Measurements from ENCODE around the gene CDC73.

The CDC73 gene

GRCh38 chr1:193140254-193140653 lies 18.4 kb downstream of the CDC73 start:
- Histone ChIP-seq H3K27me3 (ENCODE audit: insufficient read depth, low read length) (no peaks in the 10 kb centered on the region), H3K36me3 (ENCODE audit: insufficient read depth, low read length) (peaks cover 66% of the 10 kb centered on the region), H2AFZ (ENCODE audit: low read length, unreplicated experiment) (no peak overlapping the region), H3K27ac (ENCODE audit: low read depth, low read length) (no peak overlapping the region), H3K79me2 (ENCODE audit: control insufficient read depth, insufficient read depth, low read length, unreplicated experiment) (peaks cover 25% of the 10 kb centered on the region), H3K4me1 (ENCODE audit: control insufficient read depth, insufficient read depth, low read length, unreplicated experiment) (no peaks in the 10 kb centered on the region), H3K4me3 (ENCODE audit: low read depth, low read length) (no peak overlapping the region)

GRCh38 chr1:193141804-193142203 lies 20.0 kb downstream of the CDC73 start:
- Histone ChIP-seq H3K4me1 (ENCODE audit: control insufficient read depth, insufficient read depth, low read length, unreplicated experiment) (no peaks in the 10 kb centered on the region), H2AFZ (ENCODE audit: low read length, unreplicated experiment) (no peak overlapping the region), H3K27me3 (ENCODE audit: insufficient read depth, low read length) (no peaks in the 10 kb centered on the region), H3K36me3 (ENCODE audit: insufficient read depth, low read length) (peaks cover 57% of the 10 kb centered on the region), H3K4me3 (ENCODE audit: low read depth, low read length) (no peak overlapping the region), H3K79me2 (ENCODE audit: control insufficient read depth, insufficient read depth, low read length, unreplicated experiment) (peaks cover 23% of the 10 kb centered on the region), H3K27ac (ENCODE audit: low read depth, low read length) (no peak overlapping the region)

DNA sequence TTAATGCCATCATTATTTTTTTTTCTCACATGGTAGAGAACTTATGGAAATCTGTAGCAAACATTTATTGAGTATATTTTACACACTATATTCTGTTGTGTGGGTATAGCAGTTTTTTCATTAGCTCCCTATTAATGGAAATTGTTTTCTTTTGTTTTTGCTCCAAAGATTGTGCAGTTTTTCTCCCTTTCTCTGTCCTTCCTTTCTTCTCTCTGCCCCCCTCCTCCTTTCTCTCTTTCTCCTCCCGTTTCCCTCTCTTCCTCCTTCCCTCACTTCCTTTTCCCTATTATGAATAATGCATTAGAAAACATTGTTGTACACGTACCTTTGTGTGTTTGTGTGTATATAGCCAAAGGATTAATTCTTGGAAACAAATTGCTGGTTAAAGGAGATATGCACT lies 20.6 kb downstream of the CDC73 start:
- Histone ChIP-seq H3K27me3 (ENCODE audit: insufficient read depth, low read length) (no peaks in the 10 kb centered on the region), H3K79me2 (ENCODE audit: control insufficient read depth, insufficient read depth, low read length, unreplicated experiment) (peaks cover 23% of the 10 kb centered on the region), H3K36me3 (ENCODE audit: insufficient read depth, low read length) (peaks cover 51% of the 10 kb centered on the region), H2AFZ (ENCODE audit: low read length, unreplicated experiment) (no peak overlapping the region), H3K4me3 (ENCODE audit: low read depth, low read length) (no peak overlapping the region), H3K4me1 (ENCODE audit: control insufficient read depth, insufficient read depth, low read length, unreplicated experiment) (no peaks in the 10 kb centered on the region), H3K27ac (ENCODE audit: low read depth, low read length) (no peak overlapping the region)

GRCh38 chr1:193143285-193143684 lies 21.5 kb downstream of the CDC73 start:
- Histone ChIP-seq H3K36me3 (ENCODE audit: insufficient read depth, low read length) (peaks cover 49% of the 10 kb centered on the region), H3K4me3 (ENCODE audit: low read depth, low read length) (no peak overlapping the region), H3K4me1 (ENCODE audit: control insufficient read depth, insufficient read depth, low read length, unreplicated experiment) (no peaks in the 10 kb centered on the region), H2AFZ (ENCODE audit: low read length, unreplicated experiment) (no peak overlapping the region), H3K27me3 (ENCODE audit: insufficient read depth, low read length) (no peaks in the 10 kb centered on the region), H3K27ac (ENCODE audit: low read depth, low read length) (no peak overlapping the region), H3K79me2 (ENCODE audit: control insufficient read depth, insufficient read depth, low read length, unreplicated experiment) (peaks cover 23% of the 10 kb centered on the region)

DNA sequence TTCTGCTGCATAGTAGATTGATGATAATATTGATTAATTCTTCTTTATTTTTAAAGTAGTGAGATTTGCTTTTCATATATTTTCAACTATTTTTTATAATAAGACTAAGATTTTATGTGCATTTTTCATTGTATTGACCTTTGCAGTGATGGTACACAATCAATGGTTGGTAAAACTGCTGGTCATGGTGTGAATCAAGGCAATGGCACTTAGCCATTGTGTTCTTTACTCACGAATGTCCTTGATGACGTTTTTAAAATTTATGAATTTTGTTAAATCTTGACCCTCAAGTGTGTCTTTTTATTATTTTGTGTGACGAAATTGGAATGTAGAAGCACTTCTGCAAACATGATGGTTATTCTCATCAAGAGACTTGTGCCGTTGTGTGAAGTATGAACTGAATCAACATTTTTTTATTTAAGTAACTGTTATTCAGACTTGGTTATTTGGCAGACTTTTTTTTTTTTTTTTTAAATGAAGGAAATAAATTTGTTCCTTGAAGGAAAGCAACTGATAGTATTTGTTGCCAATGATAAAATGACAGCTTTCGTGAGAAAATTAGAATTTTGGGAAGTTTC lies 22.6 kb downstream of the CDC73 start:
- Histone ChIP-seq H3K4me3 (ENCODE audit: low read depth, low read length) (no peak overlapping the region), H3K79me2 (ENCODE audit: control insufficient read depth, insufficient read depth, low read length, unreplicated experiment) (peaks cover 20% of the 10 kb centered on the region), H2AFZ (ENCODE audit: low read length, unreplicated experiment) (no peak overlapping the region), H3K4me1 (ENCODE audit: control insufficient read depth, insufficient read depth, low read length, unreplicated experiment) (no peaks in the 10 kb centered on the region), H3K27me3 (ENCODE audit: insufficient read depth, low read length) (no peaks in the 10 kb centered on the region), H3K27ac (ENCODE audit: low read depth, low read length) (no peak overlapping the region), H3K36me3 (ENCODE audit: insufficient read depth, low read length) (peaks cover 43% of the 10 kb centered on the region)

DNA sequence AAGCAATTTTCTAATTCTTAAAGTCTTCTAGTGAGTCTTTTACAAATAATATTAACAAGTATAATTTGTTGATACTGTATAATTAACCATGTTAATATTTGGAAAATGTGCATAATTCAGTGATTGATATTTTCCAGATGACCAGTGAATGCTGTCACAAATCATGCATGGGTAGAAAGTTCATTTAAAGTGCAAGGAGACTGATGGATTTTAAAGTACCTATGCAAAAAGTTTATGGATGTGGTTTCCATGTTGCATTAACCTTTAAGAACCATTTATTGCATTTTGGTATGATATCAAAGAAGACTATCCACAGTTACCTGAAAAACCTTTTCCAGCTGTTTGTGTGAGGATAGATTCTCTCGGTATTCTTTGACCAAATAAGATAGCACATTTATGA lies 23.2 kb downstream of the CDC73 start:
- H3K79me2 ChIP-seq (ENCODE audit: control insufficient read depth, insufficient read depth, low read length, unreplicated experiment), result peaks cover 17% of the 10 kb centered on the region
- H3K27me3 ChIP-seq (ENCODE audit: insufficient read depth, low read length), result no peaks in the 10 kb centered on the region
- H3K36me3 ChIP-seq (ENCODE audit: insufficient read depth, low read length), result peaks cover 38% of the 10 kb centered on the region
- no peaks in the 10 kb centered on the region for H3K4me1 ChIP-seq (ENCODE audit: control insufficient read depth, insufficient read depth, low read length, unreplicated experiment)
- H3K27ac ChIP-seq (ENCODE audit: low read depth, low read length), result no peak overlapping the region
- H3K4me3 ChIP-seq (ENCODE audit: low read depth, low read length), result no peak overlapping the region
- no peak overlapping the region for H2AFZ ChIP-seq (ENCODE audit: low read length, unreplicated experiment)

DNA sequence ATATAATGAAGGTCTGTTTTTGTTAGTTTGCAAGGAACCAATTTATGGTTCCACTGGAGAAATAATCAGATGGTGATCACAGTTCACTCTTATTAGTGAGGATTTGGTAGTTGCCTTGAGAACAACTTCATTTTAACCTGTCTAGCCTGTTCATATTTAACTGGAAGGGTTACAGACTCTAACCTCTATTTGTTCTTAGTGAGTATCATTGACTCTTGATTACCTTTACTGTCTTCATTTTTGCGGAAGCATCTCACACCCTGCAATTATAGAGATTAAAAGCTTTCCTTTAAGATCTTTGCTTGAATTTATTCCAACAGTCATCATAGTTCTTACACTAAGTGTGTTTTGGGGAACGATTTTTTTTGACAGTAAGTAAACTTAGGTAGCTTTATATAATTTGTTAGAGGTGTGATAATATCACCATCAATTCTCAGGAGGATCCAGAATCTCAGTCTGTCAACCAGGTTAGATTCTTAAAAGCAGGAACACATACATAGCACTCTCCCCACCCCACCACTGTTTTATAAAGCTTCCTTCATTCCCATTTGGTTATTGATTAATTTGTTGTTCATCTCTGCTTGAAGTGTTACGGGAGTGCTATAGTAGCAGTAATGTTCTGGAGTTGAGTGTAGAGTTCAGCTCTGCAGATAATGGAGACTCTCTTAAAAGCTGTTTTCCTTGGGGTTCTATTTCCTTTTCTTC lies 34.4 kb downstream of the CDC73 start:
- no peaks in the 10 kb centered on the region for H3K27me3 ChIP-seq (ENCODE audit: insufficient read depth, low read length)
- no peak overlapping the region for H3K4me3 ChIP-seq (ENCODE audit: low read depth, low read length)
- no peak overlapping the region for H2AFZ ChIP-seq (ENCODE audit: low read length, unreplicated experiment)
- H3K4me1 ChIP-seq (ENCODE audit: control insufficient read depth, insufficient read depth, low read length, unreplicated experiment), result no peaks in the 10 kb centered on the region
- peaks cover 12% of the 10 kb centered on the region; the same call in 1 of the 2 replicates for H3K36me3 ChIP-seq (ENCODE audit: insufficient read depth, low read length)
- H3K79me2 ChIP-seq (ENCODE audit: control insufficient read depth, insufficient read depth, low read length, unreplicated experiment), result peaks cover 6% of the 10 kb centered on the region
- no peak overlapping the region for H3K27ac ChIP-seq (ENCODE audit: low read depth, low read length)

GRCh38 chr1:193156822-193157142 lies 35.0 kb downstream of the CDC73 start:
- H2AFZ ChIP-seq (ENCODE audit: low read length, unreplicated experiment), result no peak overlapping the region
- H3K27ac ChIP-seq (ENCODE audit: low read depth, low read length), result no peak overlapping the region
- H3K36me3 ChIP-seq (ENCODE audit: insufficient read depth, low read length), result peaks cover 12% of the 10 kb centered on the region; the same call in 1 of the 2 replicates
- H3K79me2 ChIP-seq (ENCODE audit: control insufficient read depth, insufficient read depth, low read length, unreplicated experiment), result peaks cover 6% of the 10 kb centered on the region
- H3K27me3 ChIP-seq (ENCODE audit: insufficient read depth, low read length), result no peaks in the 10 kb centered on the region
- no peak overlapping the region for H3K4me3 ChIP-seq (ENCODE audit: low read depth, low read length)
- no peaks in the 10 kb centered on the region for H3K4me1 ChIP-seq (ENCODE audit: control insufficient read depth, insufficient read depth, low read length, unreplicated experiment)

DNA sequence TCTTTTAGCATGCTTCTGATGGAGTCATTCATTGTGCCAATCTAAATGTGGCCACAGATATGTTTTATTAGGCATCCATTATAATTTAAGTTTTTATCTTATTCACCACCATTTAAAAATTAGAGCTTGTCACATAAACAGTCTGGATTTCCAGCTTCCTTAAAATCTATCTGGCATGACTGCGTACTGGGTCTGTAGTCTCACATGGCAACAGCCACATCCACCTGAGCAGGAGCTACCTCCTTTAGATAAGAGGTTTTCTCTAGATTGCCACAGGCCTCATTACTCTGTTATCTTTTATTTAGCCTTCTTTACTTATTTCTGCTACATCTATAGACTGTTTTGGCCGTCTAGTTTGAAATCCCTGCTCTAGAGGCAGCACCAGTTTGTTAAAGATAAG lies 35.5 kb downstream of the CDC73 start:
- peaks cover 9% of the 10 kb centered on the region; the same call in 1 of the 2 replicates for H3K36me3 ChIP-seq (ENCODE audit: insufficient read depth, low read length)

GRCh38 chr1:193176113-193176512 lies 54.3 kb downstream of the CDC73 start:
- peaks cover 8% of the 10 kb centered on the region for H3K79me2 ChIP-seq (ENCODE audit: control insufficient read depth, insufficient read depth, low read length, unreplicated experiment)

More for the DNA sequence above, 35.5 kb downstream of the CDC73 start:
- Histone ChIP-seq H3K4me1 (ENCODE audit: control insufficient read depth, insufficient read depth, low read length, unreplicated experiment) (no peaks in the 10 kb centered on the region), H3K27me3 (ENCODE audit: insufficient read depth, low read length) (no peaks in the 10 kb centered on the region), H3K79me2 (ENCODE audit: control insufficient read depth, insufficient read depth, low read length, unreplicated experiment) (peaks cover 6% of the 10 kb centered on the region), H3K4me3 (ENCODE audit: low read depth, low read length) (no peak overlapping the region), H2AFZ (ENCODE audit: low read length, unreplicated experiment) (no peak overlapping the region), H3K27ac (ENCODE audit: low read depth, low read length) (no peak overlapping the region)

GRCh38 chr1:193176788-193177187 lies 55.0 kb downstream of the CDC73 start:
- Histone ChIP-seq H3K27me3 (ENCODE audit: insufficient read depth, low read length) (no peaks in the 10 kb centered on the region), H3K36me3 (ENCODE audit: insufficient read depth, low read length) (no peaks in the 10 kb centered on the region), H3K4me3 (ENCODE audit: low read depth, low read length) (no peak overlapping the region), H2AFZ (ENCODE audit: low read length, unreplicated experiment) (no peak overlapping the region), H3K27ac (ENCODE audit: low read depth, low read length) (no peak overlapping the region), H3K79me2 (ENCODE audit: control insufficient read depth, insufficient read depth, low read length, unreplicated experiment) (peaks cover 12% of the 10 kb centered on the region), H3K4me1 (ENCODE audit: control insufficient read depth, insufficient read depth, low read length, unreplicated experiment) (peaks cover 7% of the 10 kb centered on the region)

More at GRCh38 chr1:193176113-193176512, 54.3 kb downstream of the CDC73 start:
- Histone ChIP-seq H3K36me3 (ENCODE audit: insufficient read depth, low read length) (no peaks in the 10 kb centered on the region), H3K4me3 (ENCODE audit: low read depth, low read length) (no peak overlapping the region), H3K4me1 (ENCODE audit: control insufficient read depth, insufficient read depth, low read length, unreplicated experiment) (peaks cover 3% of the 10 kb centered on the region), H2AFZ (ENCODE audit: low read length, unreplicated experiment) (no peak overlapping the region), H3K27ac (ENCODE audit: low read depth, low read length) (no peak overlapping the region), H3K27me3 (ENCODE audit: insufficient read depth, low read length) (no peaks in the 10 kb centered on the region)

Data from ACC112 (cell line).